OCI-LY7 (cell line): ENCODE results near the gene TMEM72.

Experiments
- EZH2phosphoT487 ChIP-seq: fragments of 200-600 bp; sonication (generic); IDR thresholded peaks from 2 replicates; pipeline ENCODE4 v1.6.1; 2018; ENCODE audit warnings: low read depth, borderline replicate concordance, mild to moderate bottlenecking, mixed run types, antibody characterized with exemption, low read length, moderate library complexity, mixed read lengths
- TF ChIP-seq, protein P1 (sequence below): fragments of 200-600 bp; sonication (generic); conservative IDR thresholded peaks from 2 replicates; pipeline ENCODE4 v1.5.1; 2014; ENCODE audit warnings: mild to moderate bottlenecking, antibody characterized with exemption, low read length, moderate library complexity, mixed read lengths

DNA sequence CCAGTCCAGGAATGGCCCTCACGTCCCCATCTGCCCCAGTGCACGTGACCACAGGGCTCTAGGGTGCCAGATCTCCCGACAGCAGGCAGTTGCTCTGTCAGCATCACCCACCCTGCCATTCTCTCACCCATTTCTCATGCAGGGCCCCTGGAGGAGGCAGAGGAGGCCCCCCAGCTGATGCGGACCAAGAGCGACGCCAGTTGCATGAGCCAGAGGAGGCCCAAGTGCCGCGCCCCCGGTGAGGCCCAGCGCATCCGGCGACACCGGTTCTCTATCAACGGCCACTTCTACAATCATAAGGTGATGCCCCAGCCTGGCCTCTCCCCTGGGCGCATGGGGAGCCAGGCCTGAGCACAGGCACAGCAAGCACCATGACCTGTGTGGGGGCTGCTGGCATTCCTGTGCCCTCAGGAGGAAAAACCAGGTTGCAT lies 73.5 kb downstream of the TMEM72 start:
- TF ChIP-seq, protein P1, sequence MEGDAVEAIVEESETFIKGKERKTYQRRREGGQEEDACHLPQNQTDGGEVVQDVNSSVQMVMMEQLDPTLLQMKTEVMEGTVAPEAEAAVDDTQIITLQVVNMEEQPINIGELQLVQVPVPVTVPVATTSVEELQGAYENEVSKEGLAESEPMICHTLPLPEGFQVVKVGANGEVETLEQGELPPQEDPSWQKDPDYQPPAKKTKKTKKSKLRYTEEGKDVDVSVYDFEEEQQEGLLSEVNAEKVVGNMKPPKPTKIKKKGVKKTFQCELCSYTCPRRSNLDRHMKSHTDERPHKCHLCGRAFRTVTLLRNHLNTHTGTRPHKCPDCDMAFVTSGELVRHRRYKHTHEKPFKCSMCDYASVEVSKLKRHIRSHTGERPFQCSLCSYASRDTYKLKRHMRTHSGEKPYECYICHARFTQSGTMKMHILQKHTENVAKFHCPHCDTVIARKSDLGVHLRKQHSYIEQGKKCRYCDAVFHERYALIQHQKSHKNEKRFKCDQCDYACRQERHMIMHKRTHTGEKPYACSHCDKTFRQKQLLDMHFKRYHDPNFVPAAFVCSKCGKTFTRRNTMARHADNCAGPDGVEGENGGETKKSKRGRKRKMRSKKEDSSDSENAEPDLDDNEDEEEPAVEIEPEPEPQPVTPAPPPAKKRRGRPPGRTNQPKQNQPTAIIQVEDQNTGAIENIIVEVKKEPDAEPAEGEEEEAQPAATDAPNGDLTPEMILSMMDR: no peak
- no peak for TF ChIP-seq EZH2phosphoT487
